Prostate gland (tissue), 2 donors: ENCODE data around the gene KCNQ1. TPM values are rescaled to one million over a fixed set of nuclear protein-coding genes. Genes with fewer than 3 reads are reported as not detected.

Experiments
- DNase-seq: peaks from one replicate; pipeline ENCODE4 v3.0.0-alpha.2; 2019; ENCODE audit warnings: low spot score
- H3K27ac ChIP-seq, 2 donors: fragments of 200-600 bp; sonication (generic); 2 replicates each; pipeline ENCODE4 v1.5.1; 2017 to 2019
- H3K27me3 ChIP-seq: fragments of 200-600 bp; sonication (generic); replicated peaks from 2 replicates; pipeline ENCODE4 v1.5.1; 2019; ENCODE audit not compliant: insufficient read depth
- H3K36me3 ChIP-seq, 2 donors: fragments of 200-600 bp; sonication (generic); 1 replicate in 1 of 2; 2 replicates in 1 of 2; pipeline versions ENCODE4 v1.5.1 to v1.8.1; 2017 to 2019
- H3K4me1 ChIP-seq: fragments of 200-600 bp; sonication (generic); replicated peaks from 2 replicates; pipeline ENCODE4 v1.5.1; 2019
- H3K4me3 ChIP-seq, 2 donors: fragments of 200-600 bp; sonication (generic); 2 replicates each; pipeline ENCODE4 v1.5.1; 2017 to 2019
- H3K9me3 ChIP-seq: fragments of 200-600 bp; sonication (generic); 2 replicates; pipeline ENCODE4 v1.5.1; 2017
- CTCF ChIP-seq, 4 experiments: fragments of 200-600 bp in 2 of 4; fragments of 450-650 bp in 2 of 4; sonication (generic) in 2 of 4; IDR thresholded peaks; 1 replicate in 3 of 4; 2 replicates in 1 of 4; pipeline ENCODE4 v1.5.1; 2016 to 2019; ENCODE audit warnings: antibody characterized with exemption in 4 of 4, mild to moderate bottlenecking in 2 of 4, moderate library complexity in 2 of 4
- POLR2A ChIP-seq: fragments of 450-650 bp; IDR thresholded peaks from one replicate; pipeline ENCODE4 v1.6.1; 2016; ENCODE audit warnings: antibody characterized with exemption, mild to moderate bottlenecking
- POLR2AphosphoS5 ChIP-seq: sonication (generic); formaldehyde crosslinking; IDR thresholded peaks from one replicate; pipeline ENCODE4 v1.6.1; 2017; ENCODE audit warnings: antibody characterized with exemption
- WGBS: methylation state at CpG from one replicate; pipeline ENCODE4 v1.1.5; 2018; 5-methylcytosine and 5-hydroxymethylcytosine counted together
- intact Hi-C: fragments of 100-400 bp; cut with DNase I; formaldehyde crosslinking; loops from one replicate; pipeline ENCODE4 v1.14.2; 2022
- total RNA-seq, 2 donors: library from RNA; depleted of rRNA; stranded (reverse); fragments of >200 nt; gene quantifications; one replicate each; pipeline ENCODE4 v1.1.0, GENCODE V29; 2016

KCNQ1 gene
- total RNA-seq, 2 donors from 2014 or later = 10.0 to 33.8 TPM

- no peaks in the 10 kb centered on the region for H3K27me3 ChIP-seq
- H3K27ac ChIP-seq = no peak overlapping the region
- peak in 2 of 4 experiments; percentile 5 to 51 for TF ChIP-seq CTCF (IDR thresholded peaks at IDR 0.05)
- no peak for TF ChIP-seq POLR2A
- no peak for DNase-seq
- H3K9me3 ChIP-seq = no peaks in the 10 kb centered on the region
- H3K4me1 ChIP-seq = no peaks in the 10 kb centered on the region
- 50% methylated on average over 24 of the region's 25 CpGs for WGBS
- no peak overlapping the region for H3K4me3 ChIP-seq
- no peaks in the 10 kb centered on the region for H3K36me3 ChIP-seq
- intact Hi-C loops = loop anchor here (5.0 kb wide), 1 partner anchor 210 kb away; no protein-coding TSS in a partner anchor
Measured at GRCh38 chr11:2526808-2527381, 82.1 kb downstream of the KCNQ1 start.

DNA sequence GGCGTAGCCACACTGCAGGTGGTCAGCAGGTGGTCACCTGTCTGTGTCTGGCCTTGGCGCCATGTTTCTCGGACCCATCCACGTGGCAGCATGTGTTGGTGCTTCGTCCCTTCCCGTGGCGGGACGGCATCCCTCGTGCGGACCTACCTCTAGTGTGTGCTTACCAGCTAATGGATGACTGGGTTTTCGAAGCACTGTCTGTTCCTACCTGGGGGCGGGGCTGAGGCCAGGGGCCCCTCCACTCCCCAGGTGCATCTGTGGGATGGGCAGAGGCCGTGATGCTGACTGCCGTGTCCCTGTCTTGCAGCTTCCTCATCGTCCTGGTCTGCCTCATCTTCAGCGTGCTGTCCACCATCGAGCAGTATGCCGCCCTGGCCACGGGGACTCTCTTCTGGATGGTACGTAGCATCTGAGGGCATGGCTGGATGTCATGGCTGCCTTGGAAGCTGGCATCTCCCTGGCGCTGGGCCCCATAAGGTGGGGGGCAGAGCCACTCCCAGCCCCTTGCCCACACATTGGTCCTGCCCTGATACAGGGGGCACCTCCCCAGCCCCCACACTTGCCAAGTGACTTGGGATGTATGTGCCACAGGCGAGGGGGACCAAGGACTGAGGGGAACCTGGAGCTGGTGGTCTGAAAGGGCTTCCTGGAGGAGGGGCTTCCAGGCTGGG is 82.9 kb downstream of the KCNQ1 start:
- TF ChIP-seq POLR2A (no peak), CTCF (IDR thresholded peaks at IDR 0.05) (no peak), POLR2AphosphoS5 (no peak)
- 94% methylated on average over 22 of the region's 22 CpGs for WGBS
- Histone ChIP-seq H3K27me3 (no peaks in the 10 kb centered on the region), H3K4me1 (no peaks in the 10 kb centered on the region), H3K4me3 (no peak overlapping the region), H3K36me3 (no peaks in the 10 kb centered on the region), H3K27ac (no peak overlapping the region), H3K9me3 (no peaks in the 10 kb centered on the region)
- intact Hi-C loops = loop anchor here (5.0 kb wide), 1 partner anchor 210 kb away; no protein-coding TSS in a partner anchor
- DNase-seq = no peak

DNA sequence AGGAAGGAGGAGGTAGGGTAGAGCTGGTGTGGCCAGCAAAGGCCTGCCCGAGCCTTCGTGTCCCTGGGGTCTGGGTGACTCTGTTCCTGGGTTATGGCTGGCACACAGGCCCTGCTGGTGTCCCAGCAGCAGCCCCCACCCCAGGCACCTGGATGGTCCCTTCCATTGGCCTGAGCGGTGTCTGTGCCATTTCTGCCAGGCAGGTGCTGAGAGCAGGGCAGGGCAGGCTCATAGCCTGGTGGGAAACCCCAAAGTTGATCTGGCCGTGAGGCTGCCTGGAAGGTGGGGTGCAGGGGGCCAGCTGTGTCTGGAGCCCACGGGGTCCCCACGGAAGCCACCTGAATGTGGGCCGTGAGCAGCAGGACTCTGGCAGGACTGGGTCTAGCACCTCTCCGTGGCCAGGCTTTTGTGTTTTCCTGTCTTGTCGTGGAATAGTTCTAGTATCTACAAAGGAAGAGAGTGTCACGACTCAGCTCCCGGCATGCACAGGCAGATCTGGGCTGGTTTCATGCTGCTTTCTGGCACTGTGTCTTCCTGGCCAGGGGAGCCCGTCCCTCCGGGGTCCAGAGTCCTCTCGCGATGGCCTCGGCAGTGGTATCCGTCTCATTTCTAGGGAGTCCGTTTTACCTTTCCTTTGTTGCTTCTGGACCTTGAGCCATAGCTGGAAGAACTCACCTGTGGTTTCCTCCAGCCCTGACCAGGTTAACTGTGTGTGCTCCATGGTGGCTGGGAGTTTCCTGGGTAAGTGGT is 83.7 kb downstream of the KCNQ1 start:
- Histone ChIP-seq H3K4me3 (no peak overlapping the region), H3K27ac (no peak overlapping the region), H3K9me3 (no peaks in the 10 kb centered on the region), H3K4me1 (no peaks in the 10 kb centered on the region), H3K36me3 (no peaks in the 10 kb centered on the region), H3K27me3 (no peaks in the 10 kb centered on the region)
- intact Hi-C loops = loop anchor here (5.0 kb wide), 1 partner anchor 211 kb away; no protein-coding TSS in a partner anchor
- WGBS = 71% methylated on average over 18 of the region's 18 CpGs
- TF ChIP-seq CTCF (IDR thresholded peaks at IDR 0.05) (no peak), POLR2AphosphoS5 (no peak), POLR2A (no peak)
- no peak for DNase-seq

DNA sequence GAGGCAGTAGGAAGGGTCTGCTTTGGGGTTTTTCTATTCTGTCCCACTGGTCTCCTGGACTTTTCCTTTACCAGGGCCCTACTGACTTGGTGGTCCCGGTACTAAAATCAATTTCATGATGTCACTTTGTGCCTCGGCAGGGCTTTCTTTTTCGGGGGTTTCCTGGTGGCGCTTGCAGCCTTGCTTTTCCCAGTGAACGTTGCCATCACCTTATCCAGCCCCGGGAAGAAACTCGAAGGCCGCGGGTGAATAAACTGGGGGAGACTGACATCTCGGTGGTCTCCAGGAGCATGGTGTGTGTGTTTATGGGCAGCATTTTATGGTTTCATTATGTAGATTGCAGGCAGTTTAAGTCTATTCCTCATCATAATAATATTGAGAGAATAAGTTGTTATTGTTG is 84.4 kb downstream of the KCNQ1 start:
- TF ChIP-seq POLR2AphosphoS5 (no peak), POLR2A (no peak), CTCF (IDR thresholded peaks at IDR 0.05) (no peak)
- no peak for DNase-seq
- Histone ChIP-seq H3K36me3 (no peaks in the 10 kb centered on the region), H3K27me3 (no peaks in the 10 kb centered on the region), H3K27ac (no peak overlapping the region), H3K9me3 (no peaks in the 10 kb centered on the region), H3K4me3 (no peak overlapping the region), H3K4me1 (no peaks in the 10 kb centered on the region)
- 87% methylated on average over 10 of the region's 10 CpGs for WGBS
- intact Hi-C loops = loop anchor here (5.0 kb wide), 1 partner anchor 212 kb away; no protein-coding TSS in a partner anchor
